Colonic mucosa (tissue), 4 donors: ENCODE measurements around the gene CDK5RAP3. TPM values are rescaled to one million over a fixed set of nuclear protein-coding genes. Genes with fewer than 3 reads are reported as not detected.
"Not testable (repeated sequence)": the region's sequence is repeated elsewhere in the genome, so short reads cannot be mapped to it uniquely, and the experiment has no call there.

Experiments
- DNase-seq: peaks from one replicate; pipeline ENCODE4 v3.0.0-alpha.2; 2020
- H3K27ac ChIP-seq: fragments of 200-600 bp; one replicate; pipeline ENCODE4 v1.8.0; 2021
- H3K27me3 ChIP-seq: fragments of 200-600 bp; one replicate; pipeline ENCODE4 v1.8.0; 2021
- H3K36me3 ChIP-seq: fragments of 200-600 bp; one replicate; pipeline ENCODE4 v1.8.0; 2021
- H3K4me1 ChIP-seq: fragments of 200-600 bp; one replicate; pipeline ENCODE4 v1.8.0; 2021; ENCODE audit warnings: mild to moderate bottlenecking
- H3K4me3 ChIP-seq: fragments of 200-600 bp; one replicate; pipeline ENCODE4 v1.8.0; 2021
- H3K9ac ChIP-seq, 2 donors: one replicate each; pipeline ENCODE4 v1.7.0; 2013; ENCODE audit warnings: control low read depth in 2 of 2, low read depth in 2 of 2, low read length in 2 of 2
- H3K9me3 ChIP-seq: fragments of 200-600 bp; one replicate; pipeline ENCODE4 v1.8.0; 2021
- CTCF ChIP-seq: fragments of 200-600 bp; IDR thresholded peaks from one replicate; pipeline ENCODE4 v1.8.0; 2022; ENCODE audit warnings: antibody characterized with exemption, mild to moderate bottlenecking
- intact Hi-C: fragments of 100-400 bp; cut with DNase I; formaldehyde crosslinking; loops from one replicate; pipeline ENCODE4 v1.14.1; 2022
- total RNA-seq, 2 donors: library from RNA; stranded (reverse); fragmentation: NEBNext Ultra II Directional in 1 of 2; extraction: Animal tissue kit (Norgen Biotek cat#: 25700) in 1 of 2; gene quantifications; one replicate each; pipeline ENCODE4 v1.2.1, GENCODE V29; 2021
- donor health status: healthy.
- donor health status: DM: no; HTN: no; CAD: no.
- donor health status: DM: no; HTN: no; CAD: no.

CDK5RAP3 gene
- total RNA-seq, 2 donors from 2014 or later = 131 to 172 TPM

- intact Hi-C loops = no loop called here
- no peaks in the 10 kb centered on the region for H3K4me1 ChIP-seq
- H3K36me3 ChIP-seq = peaks cover 5% of the 10 kb centered on the region
- no peak overlapping the region for H3K27ac ChIP-seq
- no peak for DNase-seq
- H3K27me3 ChIP-seq = no peaks in the 10 kb centered on the region
- TF ChIP-seq CTCF = no peak
- H3K4me3 ChIP-seq = no peak overlapping the region
- no peak overlapping the region for H3K9ac ChIP-seq
- no peaks in the 10 kb centered on the region for H3K9me3 ChIP-seq
Measured at GRCh38 chr17:47987240-47987835, 16.4 kb downstream of the CDK5RAP3 start.

- DNase-seq, H3K27me3 ChIP-seq, H3K9me3 ChIP-seq, H3K36me3 ChIP-seq, H3K27ac ChIP-seq, H3K4me1 ChIP-seq, intact Hi-C loops, H3K4me3 ChIP-seq, H3K9ac ChIP-seq: not testable (repeated sequence)
Measured at GRCh38 chr17:47988445-47988844, 17.5 kb downstream of the CDK5RAP3 start.

- H3K4me1 ChIP-seq = no peaks in the 10 kb centered on the region
- no peak overlapping the region for H3K27ac ChIP-seq
- H3K9me3 ChIP-seq = no peaks in the 10 kb centered on the region
- H3K9ac ChIP-seq = no peak overlapping the region
- no peaks in the 10 kb centered on the region for H3K27me3 ChIP-seq
- no peak for TF ChIP-seq CTCF
- DNase-seq = no peak
- intact Hi-C loops = no loop called here
- H3K4me3 ChIP-seq = no peak overlapping the region
- H3K36me3 ChIP-seq = no peaks in the 10 kb centered on the region
Measured at GRCh38 chr17:47989159-47989558, 18.2 kb downstream of the CDK5RAP3 start.

- H3K36me3 ChIP-seq = no peaks in the 10 kb centered on the region
Measured at GRCh38 chr17:47989700-47990099, 18.8 kb downstream of the CDK5RAP3 start.

GRCh38 chr17:47990962-47991731, 20.2 kb downstream of the CDK5RAP3 start:
- no peak for DNase-seq
- Histone ChIP-seq H3K4me3 (no peak overlapping the region), H3K4me1 (no peaks in the 10 kb centered on the region), H3K9ac (no peak overlapping the region), H3K9me3 (no peaks in the 10 kb centered on the region), H3K27ac (no peak overlapping the region), H3K27me3 (no peaks in the 10 kb centered on the region), H3K36me3 (no peaks in the 10 kb centered on the region)
- TF ChIP-seq CTCF = no peak
- intact Hi-C loops = no loop called here

More at GRCh38 chr17:47989700-47990099, 18.8 kb downstream of the CDK5RAP3 start:
- intact Hi-C loops = no loop called here
- no peak for DNase-seq
- Histone ChIP-seq H3K4me1 (no peaks in the 10 kb centered on the region), H3K9me3 (no peaks in the 10 kb centered on the region), H3K4me3 (no peak overlapping the region), H3K9ac (no peak overlapping the region), H3K27me3 (no peaks in the 10 kb centered on the region), H3K27ac (no peak overlapping the region)
- TF ChIP-seq CTCF = no peak

GRCh38 chr17:47992216-47992615, 21.3 kb downstream of the CDK5RAP3 start:
- intact Hi-C loops = no loop called here
- H3K9ac ChIP-seq = no peak overlapping the region
- H3K9me3 ChIP-seq = no peaks in the 10 kb centered on the region
- H3K36me3 ChIP-seq = no peaks in the 10 kb centered on the region
- no peak overlapping the region for H3K27ac ChIP-seq
- no peak for TF ChIP-seq CTCF
- H3K4me1 ChIP-seq = no peaks in the 10 kb centered on the region
- no peak for DNase-seq
- H3K4me3 ChIP-seq = no peak overlapping the region
- H3K27me3 ChIP-seq = no peaks in the 10 kb centered on the region
